ENCODE measurements around the gene ARID2. TPM values are rescaled to one million over a fixed set of nuclear protein-coding genes. Genes with fewer than 3 reads are reported as not detected.

The ARID2 gene
- total RNA-seq, 1 donor from 2014 or later, result 30.2 TPM

DNA sequence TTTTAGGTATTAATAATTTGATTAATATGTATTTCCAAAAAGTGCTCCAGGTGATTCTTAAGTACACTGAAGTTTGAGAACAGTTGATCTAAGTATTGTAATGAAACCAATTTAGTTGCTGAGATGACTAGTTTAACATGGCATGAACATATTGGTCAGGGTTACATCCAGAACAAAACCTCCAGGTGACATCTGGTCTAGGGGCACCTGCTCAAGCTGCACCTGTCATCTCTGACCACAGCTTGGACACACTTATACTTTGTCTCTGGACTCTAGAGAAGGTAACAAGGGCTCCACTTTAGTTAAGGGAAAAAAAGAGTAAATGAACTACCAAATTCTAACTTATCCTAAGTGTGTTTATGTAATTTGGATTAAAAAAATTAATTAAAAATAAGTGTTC lies 8.1 kb downstream of the ARID2 start:
- ATAC-seq, result no peak
- Histone ChIP-seq H3K27ac (no peak overlapping the region), H3K9me3 (no peaks in the 10 kb centered on the region), H3K4me1 (peaks cover 26% of the 10 kb centered on the region), H3K36me3 (no peaks in the 10 kb centered on the region), H3K27me3 (no peaks in the 10 kb centered on the region), H3K4me3 (no peak overlapping the region)
- TF ChIP-seq, protein P1, sequence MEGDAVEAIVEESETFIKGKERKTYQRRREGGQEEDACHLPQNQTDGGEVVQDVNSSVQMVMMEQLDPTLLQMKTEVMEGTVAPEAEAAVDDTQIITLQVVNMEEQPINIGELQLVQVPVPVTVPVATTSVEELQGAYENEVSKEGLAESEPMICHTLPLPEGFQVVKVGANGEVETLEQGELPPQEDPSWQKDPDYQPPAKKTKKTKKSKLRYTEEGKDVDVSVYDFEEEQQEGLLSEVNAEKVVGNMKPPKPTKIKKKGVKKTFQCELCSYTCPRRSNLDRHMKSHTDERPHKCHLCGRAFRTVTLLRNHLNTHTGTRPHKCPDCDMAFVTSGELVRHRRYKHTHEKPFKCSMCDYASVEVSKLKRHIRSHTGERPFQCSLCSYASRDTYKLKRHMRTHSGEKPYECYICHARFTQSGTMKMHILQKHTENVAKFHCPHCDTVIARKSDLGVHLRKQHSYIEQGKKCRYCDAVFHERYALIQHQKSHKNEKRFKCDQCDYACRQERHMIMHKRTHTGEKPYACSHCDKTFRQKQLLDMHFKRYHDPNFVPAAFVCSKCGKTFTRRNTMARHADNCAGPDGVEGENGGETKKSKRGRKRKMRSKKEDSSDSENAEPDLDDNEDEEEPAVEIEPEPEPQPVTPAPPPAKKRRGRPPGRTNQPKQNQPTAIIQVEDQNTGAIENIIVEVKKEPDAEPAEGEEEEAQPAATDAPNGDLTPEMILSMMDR (IDR thresholded peaks at IDR 0.05), result no peak
- no peak for DNase-seq
- intact Hi-C loops (cut with DNase I), result no loop called here

- Histone ChIP-seq H3K36me3 (no peaks in the 10 kb centered on the region), H3K4me1 (peaks cover 4% of the 10 kb centered on the region), H3K27ac (no peak overlapping the region), H3K27me3 (no peaks in the 10 kb centered on the region), H3K4me3 (no peak overlapping the region), H3K9me3 (no peaks in the 10 kb centered on the region)
- ATAC-seq, result no peak
- intact Hi-C loops (cut with DNase I), result no loop called here
- TF ChIP-seq, protein P1 (IDR thresholded peaks at IDR 0.05), result no peak
- DNase-seq, result no peak
Measured at GRCh38 chr12:45742590-45742989, 13.1 kb downstream of the ARID2 start.

- Histone ChIP-seq H3K4me1 (peaks cover 4% of the 10 kb centered on the region), H3K4me3 (no peak overlapping the region), H3K9me3 (no peaks in the 10 kb centered on the region), H3K27me3 (no peaks in the 10 kb centered on the region), H3K36me3 (no peaks in the 10 kb centered on the region), H3K27ac (no peak overlapping the region)
- DNase-seq (no peak), ATAC-seq (no peak)
- TF ChIP-seq, protein P1 (IDR thresholded peaks at IDR 0.05), result no peak
- intact Hi-C loops (cut with DNase I), result no loop called here
Measured at GRCh38 chr12:45743247-45743646, 13.7 kb downstream of the ARID2 start.

- DNase-seq, result no peak
- H3K36me3 ChIP-seq, result no peaks in the 10 kb centered on the region
- H3K27me3 ChIP-seq, result no peaks in the 10 kb centered on the region
- H3K27ac ChIP-seq, result no peak overlapping the region
- no peaks in the 10 kb centered on the region for H3K9me3 ChIP-seq
- TF ChIP-seq, protein P1 (IDR thresholded peaks at IDR 0.05), result peak; percentile 45
- intact Hi-C loops (cut with DNase I), result no loop called here
- H3K4me3 ChIP-seq, result no peak overlapping the region
- peak; percentile 43 for ATAC-seq
- H3K4me1 ChIP-seq, result no peaks in the 10 kb centered on the region
Measured at GRCh38 chr12:45745861-45746277, 16.4 kb downstream of the ARID2 start.

GRCh38 chr12:45756666-45757065 lies 27.2 kb downstream of the ARID2 start:
- DNase-seq (no peak), ATAC-seq (no peak)
- no peaks in the 10 kb centered on the region for H3K4me1 ChIP-seq
- H3K36me3 ChIP-seq, result no peaks in the 10 kb centered on the region
- intact Hi-C loops (cut with DNase I), result no loop called here
- H3K27me3 ChIP-seq, result no peaks in the 10 kb centered on the region
- no peaks in the 10 kb centered on the region for H3K9me3 ChIP-seq
- no peak overlapping the region for H3K4me3 ChIP-seq
- H3K27ac ChIP-seq, result no peak overlapping the region
- TF ChIP-seq, protein P1 (IDR thresholded peaks at IDR 0.05), result no peak

GRCh38 chr12:45757172-45757571 lies 27.7 kb downstream of the ARID2 start:
- Histone ChIP-seq H3K36me3 (no peaks in the 10 kb centered on the region), H3K4me1 (no peaks in the 10 kb centered on the region), H3K27me3 (no peaks in the 10 kb centered on the region), H3K4me3 (no peak overlapping the region), H3K9me3 (no peaks in the 10 kb centered on the region), H3K27ac (no peak overlapping the region)
- ATAC-seq (no peak), DNase-seq (no peak)
- intact Hi-C loops (cut with DNase I), result no loop called here
- TF ChIP-seq, protein P1 (IDR thresholded peaks at IDR 0.05), result no peak

Measured in upper lobe of right lung (tissue), 1 donor.